Activated naive CD4-positive, alpha-beta T cell treated with anti-CD3 and anti-CD28 coated beads, Interleukin-2, amount 50 U/mL, for 24 hours (primary cell): Measurements from ENCODE around the gene PSMC5.
"Not testable (repeated sequence)": the region's sequence is repeated elsewhere in the genome, so short reads cannot be mapped to it uniquely, and the experiment has no call there.

Experiments used
- H3K27ac Mint-ChIP-seq: one replicate; pipeline ENCODE4 v1.8.0; 2021; ENCODE audit warnings: mild to moderate bottlenecking, mixed read lengths
- H3K27me3 Mint-ChIP-seq: one replicate; pipeline ENCODE4 v1.8.0; 2021; ENCODE audit warnings: mixed read lengths
- H3K36me3 Mint-ChIP-seq: one replicate; pipeline ENCODE4 v1.8.0; 2021; ENCODE audit warnings: mixed read lengths
- H3K4me1 Mint-ChIP-seq: one replicate; pipeline ENCODE4 v1.8.0; 2021; ENCODE audit warnings: mixed read lengths
- H3K4me3 Mint-ChIP-seq: one replicate; pipeline ENCODE4 v1.8.0; 2021; ENCODE audit warnings: mild to moderate bottlenecking, mixed read lengths
- H3K9me3 Mint-ChIP-seq: one replicate; pipeline ENCODE4 v1.8.0; 2021; ENCODE audit warnings: mixed read lengths

Gene PSMC5

GRCh38 chr17:63842540-63843386 lies 15.5 kb downstream of the PSMC5 start, which contains the start of gene SMARCD2:
TSS of gene SMARCD2 (minus strand) at chr17:63842685. CDS start at chr17:63842674, 11 bp downstream.
- peaks cover under 1% of the 10 kb centered on the region for H3K9me3 Mint-ChIP-seq
- H3K27me3 Mint-ChIP-seq = no peaks in the 10 kb centered on the region
- H3K4me1 Mint-ChIP-seq = peaks cover 44% of the 10 kb centered on the region
- H3K4me3 Mint-ChIP-seq = peak within 1 kb of the TSS; percentile 94
- peak within 1 kb of the TSS; percentile 85 for H3K27ac Mint-ChIP-seq
- H3K36me3 Mint-ChIP-seq = no peaks in the 10 kb centered on the region

GRCh38 chr17:63843387-63843888 lies 16.2 kb downstream of the PSMC5 start:
- peaks cover 43% of the 10 kb centered on the region for H3K4me1 Mint-ChIP-seq
- H3K27ac Mint-ChIP-seq = peak overlapping the region; percentile 91
- peak overlapping the region; percentile 84 for H3K4me3 Mint-ChIP-seq
- H3K27me3 Mint-ChIP-seq, H3K36me3 Mint-ChIP-seq, H3K9me3 Mint-ChIP-seq: not testable (repeated sequence)

- peak overlapping the region; percentile 84 for H3K4me3 Mint-ChIP-seq
- H3K4me1 Mint-ChIP-seq = peaks cover 40% of the 10 kb centered on the region
- peak overlapping the region; percentile 91 for H3K27ac Mint-ChIP-seq
- H3K27me3 Mint-ChIP-seq = no peaks in the 10 kb centered on the region
- H3K36me3 Mint-ChIP-seq = no peaks in the 10 kb centered on the region
- H3K9me3 Mint-ChIP-seq = peaks cover 5% of the 10 kb centered on the region
These were observed 16.9 kb downstream of the PSMC5 start for GRCh38 chr17:63843910-63844677.

DNA sequence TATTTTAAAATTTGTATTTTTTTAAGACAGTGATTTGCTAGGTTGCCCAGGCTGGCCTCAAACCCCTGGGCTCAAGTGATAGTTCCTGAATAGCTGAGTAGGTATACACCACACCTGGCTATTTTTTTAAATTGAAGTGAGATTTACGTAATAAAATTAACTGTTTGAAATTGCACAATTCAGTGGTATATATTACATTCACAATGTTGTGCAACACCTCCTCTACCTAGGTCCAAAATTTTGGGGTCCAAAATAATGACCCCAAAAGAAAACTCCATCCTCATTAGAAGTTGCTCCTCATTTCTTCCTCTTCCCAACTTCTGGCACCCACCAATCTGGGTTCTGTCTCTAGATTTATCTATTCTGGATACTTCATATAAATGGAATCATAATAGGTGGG lies 18.3 kb downstream of the PSMC5 start:
- no peak overlapping the region for H3K27ac Mint-ChIP-seq
- H3K36me3 Mint-ChIP-seq = no peaks in the 10 kb centered on the region
- no peak overlapping the region for H3K4me3 Mint-ChIP-seq
- no peaks in the 10 kb centered on the region for H3K27me3 Mint-ChIP-seq
- peaks cover 36% of the 10 kb centered on the region for H3K4me1 Mint-ChIP-seq
- peaks cover 5% of the 10 kb centered on the region for H3K9me3 Mint-ChIP-seq

DNA sequence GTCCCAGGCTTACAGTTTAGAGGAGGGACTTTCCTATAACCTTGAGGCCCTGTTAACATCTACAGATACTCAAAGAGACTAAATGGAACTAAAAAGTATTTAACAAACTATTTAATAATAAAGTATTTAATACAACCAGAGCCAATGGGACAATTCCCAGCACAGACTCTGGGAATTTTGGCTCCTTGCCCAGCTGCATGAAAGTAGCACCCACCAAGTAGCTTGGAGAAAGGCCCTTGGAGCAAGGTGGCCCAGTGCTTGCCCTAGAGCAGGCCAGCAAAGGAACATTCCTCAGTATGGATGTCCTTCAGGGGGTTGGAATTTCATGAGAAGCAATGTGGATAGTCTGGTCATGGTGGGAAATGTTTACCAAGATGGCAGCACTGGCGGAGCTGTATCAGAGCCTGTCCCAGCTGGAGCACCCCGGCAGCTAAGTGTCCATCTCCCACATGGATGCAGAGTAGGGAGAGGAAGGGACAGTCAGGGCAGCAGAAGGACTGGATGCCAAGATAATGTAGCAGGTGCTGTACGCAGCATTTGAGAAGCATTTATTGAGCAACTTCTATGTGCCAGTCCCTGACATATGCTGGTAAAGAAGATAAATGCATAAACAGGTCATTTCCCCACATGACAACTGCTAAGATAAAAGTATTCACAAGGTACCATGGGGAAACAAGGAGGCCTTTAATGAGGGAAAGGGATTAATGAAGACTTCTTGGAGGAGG lies 20.5 kb downstream of the PSMC5 start:
- Mint-ChIP-seq H3K36me3 (no peaks in the 10 kb centered on the region), H3K27ac (peak overlapping the region; percentile 91), H3K4me3 (peak overlapping the region; percentile 69), H3K9me3 (peaks cover 5% of the 10 kb centered on the region), H3K4me1 (peaks cover 25% of the 10 kb centered on the region), H3K27me3 (no peaks in the 10 kb centered on the region)

GRCh38 chr17:63848834-63849689 lies 21.8 kb downstream of the PSMC5 start:
- H3K27ac Mint-ChIP-seq = peak overlapping the region; percentile 92
- H3K36me3 Mint-ChIP-seq = no peaks in the 10 kb centered on the region
- H3K27me3 Mint-ChIP-seq = no peaks in the 10 kb centered on the region
- H3K4me1 Mint-ChIP-seq = peaks cover 19% of the 10 kb centered on the region
- H3K4me3 Mint-ChIP-seq = peak overlapping the region; percentile 81
- H3K9me3 Mint-ChIP-seq = peaks cover 5% of the 10 kb centered on the region

DNA sequence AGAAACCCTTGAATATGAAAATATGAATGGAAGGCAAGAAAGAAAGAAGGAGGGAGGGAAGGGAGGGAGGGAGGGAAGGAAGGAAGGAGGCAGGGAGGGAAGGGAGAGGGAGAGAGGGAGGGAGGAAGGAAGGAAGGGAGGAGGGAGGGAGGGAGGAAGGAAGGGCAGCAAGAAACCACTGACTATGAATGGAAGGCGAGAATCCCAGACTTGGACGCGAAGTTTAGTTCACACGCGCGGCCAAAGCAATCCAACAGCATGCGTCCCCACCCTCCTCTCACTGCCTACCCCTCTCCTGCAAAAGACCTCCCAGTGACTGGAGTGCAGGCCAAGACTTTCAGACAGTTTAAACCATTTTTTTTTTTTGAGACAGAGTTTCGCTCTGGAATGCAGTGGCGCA lies 23.2 kb downstream of the PSMC5 start:
- Mint-ChIP-seq H3K4me1 (peaks cover 16% of the 10 kb centered on the region), H3K27ac (no peak overlapping the region), H3K36me3 (no peaks in the 10 kb centered on the region)

GRCh38 chr17:63853260-63853659 lies 26.0 kb downstream of the PSMC5 start:
- Mint-ChIP-seq H3K36me3 (no peaks in the 10 kb centered on the region), H3K27me3 (no peaks in the 10 kb centered on the region), H3K27ac (no peak overlapping the region), H3K4me3 (no peak overlapping the region), H3K9me3 (peaks cover under 1% of the 10 kb centered on the region), H3K4me1 (peaks cover 10% of the 10 kb centered on the region)

More for the DNA sequence above, 23.2 kb downstream of the PSMC5 start:
- Mint-ChIP-seq H3K4me3 (no peak overlapping the region), H3K9me3 (peaks cover 5% of the 10 kb centered on the region), H3K27me3 (no peaks in the 10 kb centered on the region)

GRCh38 chr17:63854709-63855108 lies 27.5 kb downstream of the PSMC5 start:
- H3K4me3 Mint-ChIP-seq = no peak overlapping the region
- H3K4me1 Mint-ChIP-seq = peaks cover under 1% of the 10 kb centered on the region
- H3K36me3 Mint-ChIP-seq = no peaks in the 10 kb centered on the region
- no peak overlapping the region for H3K27ac Mint-ChIP-seq
- no peaks in the 10 kb centered on the region for H3K27me3 Mint-ChIP-seq
- H3K9me3 Mint-ChIP-seq = no peaks in the 10 kb centered on the region

DNA sequence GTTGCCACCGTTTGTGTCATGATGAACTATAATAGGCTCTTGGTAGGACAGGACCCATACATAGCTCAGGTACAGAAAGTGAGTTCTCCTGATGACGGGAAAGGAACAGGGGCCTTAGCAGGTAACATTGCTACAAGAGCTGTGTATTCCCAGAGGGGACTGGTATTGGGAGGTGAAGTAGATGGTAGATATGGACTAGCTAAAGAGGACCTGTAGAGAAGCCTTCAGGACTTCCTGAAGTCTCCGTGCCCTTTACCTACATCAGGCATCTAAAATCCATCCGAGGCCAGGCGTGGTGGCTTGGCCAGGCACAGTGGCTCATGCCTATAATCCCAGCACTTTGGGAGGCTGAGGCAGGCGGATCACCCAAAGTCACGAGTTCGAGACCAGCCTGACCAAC lies 28.0 kb downstream of the PSMC5 start:
- no peaks in the 10 kb centered on the region for H3K4me1 Mint-ChIP-seq
- H3K9me3 Mint-ChIP-seq = no peaks in the 10 kb centered on the region
- no peak overlapping the region for H3K27ac Mint-ChIP-seq
- no peaks in the 10 kb centered on the region for H3K36me3 Mint-ChIP-seq
- H3K27me3 Mint-ChIP-seq = no peaks in the 10 kb centered on the region
- no peak overlapping the region for H3K4me3 Mint-ChIP-seq

DNA sequence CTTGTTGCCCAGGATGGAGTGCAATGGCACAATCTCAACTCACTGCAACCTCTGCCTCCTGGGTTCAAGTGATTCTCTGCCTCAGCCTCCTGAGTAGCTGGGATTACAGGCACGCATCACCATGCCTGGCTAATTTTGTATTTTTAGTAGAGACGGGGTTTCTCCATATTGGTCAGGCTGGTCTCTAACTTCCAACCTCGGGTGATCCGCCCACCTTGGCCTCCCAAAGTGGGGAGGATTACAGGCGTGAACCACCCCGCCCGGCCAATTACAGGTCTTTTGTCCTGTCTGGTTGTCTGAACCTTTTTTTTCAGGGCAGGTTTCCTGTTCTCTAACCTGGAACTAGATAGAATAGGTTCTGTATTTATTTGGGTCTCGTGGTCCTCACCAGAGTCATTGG lies 29.2 kb downstream of the PSMC5 start:
- H3K9me3 Mint-ChIP-seq, H3K27me3 Mint-ChIP-seq, H3K36me3 Mint-ChIP-seq, H3K4me3 Mint-ChIP-seq, H3K4me1 Mint-ChIP-seq, H3K27ac Mint-ChIP-seq: not testable (repeated sequence)

- H3K4me1 Mint-ChIP-seq = no peaks in the 10 kb centered on the region
- no peaks in the 10 kb centered on the region for H3K36me3 Mint-ChIP-seq
- H3K27me3 Mint-ChIP-seq = no peaks in the 10 kb centered on the region
- H3K4me3 Mint-ChIP-seq = no peak overlapping the region
- H3K27ac Mint-ChIP-seq = no peak overlapping the region
- no peaks in the 10 kb centered on the region for H3K9me3 Mint-ChIP-seq
These were observed 32.0 kb downstream of the PSMC5 start for GRCh38 chr17:63859257-63859656.

DNA sequence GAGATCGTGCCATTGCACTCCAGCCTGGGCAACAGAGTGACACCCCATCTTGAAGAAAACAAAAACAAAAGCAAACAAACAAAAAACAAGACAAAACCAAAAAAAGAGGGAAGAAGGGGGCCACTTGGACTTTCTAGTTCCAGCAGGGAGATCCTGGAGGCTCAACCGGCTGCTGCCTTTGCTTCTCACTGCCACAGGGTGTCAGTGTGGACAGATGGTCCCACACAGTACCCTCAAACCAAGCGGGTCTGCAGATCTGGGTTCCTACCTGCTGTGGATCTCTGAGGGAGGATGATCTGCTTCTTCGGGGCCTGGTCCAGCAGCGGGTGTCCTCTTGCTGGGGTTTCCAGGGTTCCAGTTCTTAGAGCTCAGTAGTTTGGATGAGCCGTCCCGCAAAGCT lies 39.4 kb downstream of the PSMC5 start:
- H3K9me3 Mint-ChIP-seq, H3K27me3 Mint-ChIP-seq, H3K36me3 Mint-ChIP-seq, H3K4me3 Mint-ChIP-seq, H3K27ac Mint-ChIP-seq, H3K4me1 Mint-ChIP-seq: not testable (repeated sequence)

DNA sequence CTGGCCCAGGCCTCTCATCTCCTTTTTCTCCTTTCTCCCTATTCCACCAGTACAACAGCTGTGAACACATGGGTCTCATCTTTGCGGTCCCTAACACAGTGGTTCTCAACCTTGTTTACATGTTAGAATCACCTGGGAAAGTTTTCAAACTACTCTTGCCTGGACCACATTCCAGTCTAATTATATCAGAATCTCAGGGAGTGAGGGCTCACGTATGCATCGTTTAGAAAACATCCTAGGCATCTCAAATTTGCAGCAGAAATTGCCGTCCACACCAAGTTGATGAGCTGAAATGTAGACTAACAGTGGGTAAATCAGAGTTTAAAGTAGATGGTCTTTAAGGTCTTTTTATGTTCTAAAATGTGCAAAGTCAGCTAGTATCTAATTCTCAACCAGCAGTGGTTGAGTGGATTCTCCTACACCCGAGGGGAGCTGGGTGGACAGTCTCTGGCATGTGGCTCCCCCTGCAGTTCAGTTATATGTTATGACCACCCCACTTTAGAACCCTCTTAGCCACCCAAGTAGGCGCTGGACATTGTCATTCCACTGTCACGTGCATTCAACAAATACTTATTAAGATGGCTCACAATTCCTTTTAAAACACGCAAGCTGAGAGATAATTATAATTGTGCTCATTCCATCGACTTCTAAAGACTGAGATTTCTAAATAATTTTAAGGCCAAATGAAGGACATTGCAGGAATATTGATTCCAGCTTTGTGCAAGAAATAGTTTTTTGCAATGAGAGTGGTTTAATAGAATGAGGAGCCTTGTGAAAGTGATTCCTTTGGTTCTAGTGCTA lies 42.5 kb downstream of the PSMC5 start:
- not testable (repeated sequence) for H3K27ac Mint-ChIP-seq, H3K4me1 Mint-ChIP-seq, H3K36me3 Mint-ChIP-seq, H3K4me3 Mint-ChIP-seq, H3K9me3 Mint-ChIP-seq, H3K27me3 Mint-ChIP-seq
